SK-N-SH (cell line): ENCODE data around the gene PLLP. TPM values are rescaled to one million over a fixed set of nuclear protein-coding genes. Genes with fewer than 3 reads are reported as not detected.
A peak's percentile ranks its signal among the peaks of the same experiment; 100 is the strongest.

Source experiments
- CTCF ChIA-PET: fragments of 300-600, 350-600 bp; formaldehyde crosslinking; extraction: SDS; loops from one replicate; lab custom pipeline; 2021; lab: Yijun Ruan, JAX
- POLR2A ChIA-PET: fragments of 350-600 bp; sonication (Branson Sonifier 250); formaldehyde crosslinking; extraction: SDS; loops from one replicate; lab custom pipeline; 2020; ENCODE audit warnings: antibody characterized with exemption, inconsistent platforms; lab: Yijun Ruan, JAX
- DNase-seq: peaks from one replicate; pipeline ENCODE4 v3.0.0; 2012
- H2AFZ ChIP-seq: fragments of 200-600 bp; sonication (generic); 2 replicates; pipeline ENCODE4 v1.8.1; 2016; ENCODE audit warnings: antibody characterized with exemption, mild to moderate bottlenecking, low read depth
- H3F3A ChIP-seq: fragments of 200-600 bp; sonication (generic); replicated peaks from 2 replicates; pipeline ENCODE3; 2016; ENCODE audit warnings: antibody characterized with exemption, mild to moderate bottlenecking; ENCODE audit not compliant: insufficient read depth
- H3K27ac ChIP-seq, 2 experiments: fragments of 200-500 bp in 1 of 2; fragments of 200-600 bp in 1 of 2; sonication (Bioruptor generic) in 1 of 2; sonication (generic), shearing (Covaris generic) in 1 of 2; 2 replicates each; pipeline versions ENCODE4 v1.5.1 to v1.6.1; 2014 to 2016; ENCODE audit warnings: low read depth in 2 of 2, inconsistent platforms in 1 of 2, low read length in 1 of 2, mild to moderate bottlenecking in 1 of 2, mixed read lengths in 1 of 2
- H3K27me3 ChIP-seq: fragments of 200-600 bp; sonication (generic), shearing (Covaris generic); 2 replicates; pipeline ENCODE4 v1.6.1; 2016; ENCODE audit warnings: mixed run types; ENCODE audit not compliant: insufficient read depth
- H3K36me3 ChIP-seq, 2 experiments: fragments of 200-500 bp in 1 of 2; fragments of 200-600 bp in 1 of 2; sonication (Bioruptor generic) in 1 of 2; sonication (generic) in 1 of 2; replicated peaks in 1 of 2; 2 replicates each; pipeline versions ENCODE3 to v1.5.1; 2014 to 2016; ENCODE audit warnings: low read length in 1 of 2, mild to moderate bottlenecking in 1 of 2; ENCODE audit not compliant: insufficient read depth in 2 of 2, control insufficient read depth in 1 of 2
- H3K4me1 ChIP-seq, 2 experiments: fragments of 200-500 bp in 1 of 2; fragments of 200-600 bp in 1 of 2; sonication (Bioruptor generic) in 1 of 2; sonication (generic), shearing (Covaris generic) in 1 of 2; 2 replicates each; pipeline versions ENCODE4 v1.5.1 to v1.6.1; 2014 to 2016; ENCODE audit warnings: low read depth in 1 of 2, low read length in 1 of 2, mixed run types in 1 of 2; ENCODE audit not compliant: insufficient read depth in 2 of 2, control insufficient read depth in 1 of 2
- H3K4me2 ChIP-seq: fragments of 200-600 bp; sonication (generic), shearing (Covaris generic); 2 replicates; pipeline ENCODE4 v1.6.1; 2017; ENCODE audit warnings: mixed run types
- H3K4me3 ChIP-seq, 2 experiments: fragments of 200-500 bp in 1 of 2; fragments of 200-600 bp in 1 of 2; sonication (Bioruptor generic) in 1 of 2; sonication (generic), shearing (Covaris generic) in 1 of 2; 2 replicates each; pipeline versions ENCODE4 v1.5.1 to v1.8.1; 2014 to 2016; ENCODE audit warnings: low read depth in 2 of 2, inconsistent platforms in 1 of 2, low read length in 1 of 2, mild to moderate bottlenecking in 1 of 2, mixed read lengths in 1 of 2, moderate library complexity in 1 of 2
- H3K79me2 ChIP-seq: fragments of 200-600 bp; sonication (generic); 2 replicates; pipeline ENCODE4 v1.8.1; 2017; ENCODE audit warnings: mild to moderate bottlenecking; ENCODE audit not compliant: insufficient read depth
- H3K9ac ChIP-seq: fragments of 200-600 bp; sonication (generic); 2 replicates; pipeline ENCODE4 v1.6.1; 2017; ENCODE audit warnings: mixed run types
- H3K9me2 ChIP-seq: fragments of 200-600 bp; sonication (generic); 2 replicates; pipeline ENCODE4 v1.6.1; 2017; ENCODE audit warnings: mixed run types
- H3K9me3 ChIP-seq: fragments of 200-600 bp; sonication (generic); 2 replicates; pipeline ENCODE4 v1.6.1; 2017; ENCODE audit warnings: mixed run types, mild to moderate bottlenecking, moderate library complexity
- H4K20me1 ChIP-seq: fragments of 200-600 bp; sonication (generic); 2 replicates; pipeline ENCODE4 v1.6.1; 2017; ENCODE audit warnings: mild to moderate bottlenecking, mixed run types; ENCODE audit not compliant: insufficient read depth
- CHD2 ChIP-seq: fragments of 150-350 bp; IDR thresholded peaks from 2 replicates; pipeline ENCODE4 v1.6.1; 2018; ENCODE audit warnings: low read length; ENCODE audit not compliant: partially characterized antibody
- EZH2phosphoT487 ChIP-seq: fragments of 200-600 bp; sonication (generic); IDR thresholded peaks from 2 replicates; pipeline ENCODE4 v1.6.1; 2017; ENCODE audit warnings: low read depth, mixed run types, mild to moderate bottlenecking, antibody characterized with exemption, moderate library complexity, borderline replicate concordance
- FOSL2 ChIP-seq: IDR thresholded peaks from 2 replicates; pipeline ENCODE4 v1.4.0; 2012; ENCODE audit warnings: low read depth, mild to moderate bottlenecking, moderate library complexity, borderline replicate concordance
- FOXM1 ChIP-seq: IDR thresholded peaks from 2 replicates; pipeline ENCODE4 v1.4.0; 2012; ENCODE audit warnings: low read depth, mild to moderate bottlenecking
- GATA2 ChIP-seq: sonication (generic); formaldehyde crosslinking; IDR thresholded peaks from 2 replicates; pipeline ENCODE4 v1.5.0; 2020; ENCODE audit warnings: mild to moderate bottlenecking, missing genetic modification reagents
- MXI1 ChIP-seq: IDR thresholded peaks from 2 replicates; pipeline ENCODE4 v1.6.1; 2012; ENCODE audit warnings: mild to moderate bottlenecking, low read depth, low read length, improper control_type of control experiment
- NRF1 ChIP-seq: IDR thresholded peaks from 2 replicates; pipeline ENCODE4 v1.6.1; 2012; ENCODE audit warnings: low read depth, mild to moderate bottlenecking, low read length
- RAD21 ChIP-seq: IDR thresholded peaks from 2 replicates; pipeline ENCODE4 v1.6.1; 2012; ENCODE audit warnings: mild to moderate bottlenecking, low read length
- RCOR1 ChIP-seq: fragments of 150-350 bp; IDR thresholded peaks from 2 replicates; pipeline ENCODE4 v1.6.1; 2017; ENCODE audit warnings: antibody characterized with exemption, low read length
- RFX5 ChIP-seq: IDR thresholded peaks from 2 replicates; pipeline ENCODE4 v1.6.1; 2012; ENCODE audit warnings: mild to moderate bottlenecking, improper control_type of control experiment, low read length
- SIN3A ChIP-seq: IDR thresholded peaks from 2 replicates; pipeline ENCODE4 v1.6.1; 2012; ENCODE audit warnings: low read depth, mild to moderate bottlenecking, low read length, moderate library complexity, borderline replicate concordance
- SMC3 ChIP-seq: IDR thresholded peaks from 2 replicates; pipeline ENCODE4 v1.6.1; 2012; ENCODE audit warnings: low read depth, low read length, improper control_type of control experiment
- TEAD4 ChIP-seq: IDR thresholded peaks from 2 replicates; pipeline ENCODE4 v1.4.0; 2012; ENCODE audit warnings: mild to moderate bottlenecking, borderline replicate concordance; ENCODE audit not compliant: insufficient read depth
- WGBS: methylation state at CpG from one replicate; pipeline ENCODE4 v1.1.6; 2017; ENCODE audit warnings: low lambda C conversion rate; 5-methylcytosine and 5-hydroxymethylcytosine counted together
- polyA plus RNA-seq, 3 experiments: library from polyadenylated mRNA; depleted of rRNA; stranded (reverse); fragments of >200 nt; gene quantifications; 2 replicates each; pipeline ENCODE4 v1.2.3, GENCODE V29; 2012
- TF ChIP-seq, protein P1 (sequence below): IDR thresholded peaks from 2 replicates; pipeline ENCODE4 v1.6.1; 2012; ENCODE audit warnings: mild to moderate bottlenecking, low read depth, low read length, moderate library complexity
- TF ChIP-seq, protein P2 (sequence below): fragments of 200-600 bp; sonication (generic); IDR thresholded peaks from 2 replicates; pipeline ENCODE4 v1.6.1; 2017; ENCODE audit warnings: antibody characterized with exemption, mild to moderate bottlenecking, moderate library complexity
- TF ChIP-seq, protein P3 (sequence below): IDR thresholded peaks from 2 replicates; pipeline ENCODE4 v1.4.0; 2012; ENCODE audit warnings: low read depth, borderline replicate concordance
- TF ChIP-seq, protein P4 (sequence below): fragments of 150-350 bp; IDR thresholded peaks from 2 replicates; pipeline ENCODE4 v1.6.1; 2016; ENCODE audit warnings: mild to moderate bottlenecking, low read depth, low read length

Gene PLLP
- polyA plus RNA-seq, 1 of the 3 experiments (the other 2 are of a cell fraction) = 1.3 TPM

DNA sequence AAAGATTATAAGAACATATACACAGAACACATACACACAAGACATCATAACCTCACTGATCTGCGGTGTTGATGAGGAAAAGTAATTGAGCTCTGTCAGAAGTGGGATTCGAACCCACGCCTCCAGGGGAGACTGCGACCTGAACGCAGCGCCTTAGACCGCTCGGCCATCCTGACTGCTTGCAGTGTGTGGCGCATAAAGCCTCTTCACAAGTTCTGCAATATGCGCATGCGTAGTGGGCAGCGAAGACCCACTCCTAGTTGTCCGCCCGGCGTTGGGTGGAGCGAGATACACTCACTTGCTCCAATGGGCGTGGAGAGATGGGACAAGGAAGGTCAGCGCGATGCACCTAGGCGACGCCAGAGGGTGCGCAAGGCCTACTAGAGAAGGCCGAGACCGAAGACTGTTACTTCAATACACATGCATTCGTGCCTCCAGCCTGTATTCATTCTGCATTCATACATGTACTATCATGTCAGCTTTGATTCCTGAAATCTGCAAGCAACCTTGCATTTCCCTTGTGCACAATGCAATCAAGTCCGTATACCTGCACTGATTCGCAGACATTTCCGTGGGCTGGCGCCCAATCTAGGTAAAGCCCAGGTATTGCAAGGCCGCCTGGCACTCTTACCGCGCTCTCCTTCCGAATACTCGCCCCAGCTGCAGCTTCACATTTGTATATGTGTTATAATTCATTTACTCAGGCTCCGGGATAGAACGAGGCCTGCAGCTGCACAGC, 16.1 kb upstream of the PLLP start:
- POLR2A ChIA-PET = interaction anchor here (0.9 to 1.6 kb wide), 2 partner anchors 55 to 116 kb away, joined by 3 to 12 read pairs; partner anchors contain the start of gene ARL2BP
- Histone ChIP-seq H3K4me3 (peak overlapping the region; percentile 56 to 62), H3K9me2 (no peaks in the 10 kb centered on the region), H3K9me3 (no peaks in the 10 kb centered on the region), H3K27me3 (no peaks in the 10 kb centered on the region), H3K79me2 (no peaks in the 10 kb centered on the region), H3K27ac (peak overlapping the region; percentile 76 to 87), H3K4me1 (peaks cover 0 to 7% of the 10 kb centered on the region in 2 experiments; a peak in 1 of 4 replicates), H3K4me2 (peak overlapping the region; percentile 70), H3K9ac (peak overlapping the region; percentile 64; the same call in 1 of the 2 replicates), H2AFZ (no peak overlapping the region), H4K20me1 (no peaks in the 10 kb centered on the region), H3F3A (peaks cover 17% of the 10 kb centered on the region), H3K36me3 (no peaks in the 10 kb centered on the region)
- TF ChIP-seq RCOR1 (0 out of 2 replicates have a peak, but pooled peaks have one; percentile 36), EZH2phosphoT487 (no peak), GATA2 (CRISPR knock-in tag) (no peak), TEAD4 (0 out of 2 replicates have a peak, but pooled peaks have one; percentile 66), SIN3A (peak; percentile 22; the same call in 1 of the 2 replicates), RAD21 (peak; percentile 100), CHD2 (peak; percentile 16), FOXM1 (no peak), NRF1 (peak; percentile 85), FOSL2 (peak; percentile 72; the same call in 1 of the 2 replicates), RFX5 (peak; percentile 25; the same call in 1 of the 2 replicates), MXI1 (no peak; the same call in 1 of the 2 replicates), SMC3 (peak; percentile 100)
- TF ChIP-seq, protein P1, sequence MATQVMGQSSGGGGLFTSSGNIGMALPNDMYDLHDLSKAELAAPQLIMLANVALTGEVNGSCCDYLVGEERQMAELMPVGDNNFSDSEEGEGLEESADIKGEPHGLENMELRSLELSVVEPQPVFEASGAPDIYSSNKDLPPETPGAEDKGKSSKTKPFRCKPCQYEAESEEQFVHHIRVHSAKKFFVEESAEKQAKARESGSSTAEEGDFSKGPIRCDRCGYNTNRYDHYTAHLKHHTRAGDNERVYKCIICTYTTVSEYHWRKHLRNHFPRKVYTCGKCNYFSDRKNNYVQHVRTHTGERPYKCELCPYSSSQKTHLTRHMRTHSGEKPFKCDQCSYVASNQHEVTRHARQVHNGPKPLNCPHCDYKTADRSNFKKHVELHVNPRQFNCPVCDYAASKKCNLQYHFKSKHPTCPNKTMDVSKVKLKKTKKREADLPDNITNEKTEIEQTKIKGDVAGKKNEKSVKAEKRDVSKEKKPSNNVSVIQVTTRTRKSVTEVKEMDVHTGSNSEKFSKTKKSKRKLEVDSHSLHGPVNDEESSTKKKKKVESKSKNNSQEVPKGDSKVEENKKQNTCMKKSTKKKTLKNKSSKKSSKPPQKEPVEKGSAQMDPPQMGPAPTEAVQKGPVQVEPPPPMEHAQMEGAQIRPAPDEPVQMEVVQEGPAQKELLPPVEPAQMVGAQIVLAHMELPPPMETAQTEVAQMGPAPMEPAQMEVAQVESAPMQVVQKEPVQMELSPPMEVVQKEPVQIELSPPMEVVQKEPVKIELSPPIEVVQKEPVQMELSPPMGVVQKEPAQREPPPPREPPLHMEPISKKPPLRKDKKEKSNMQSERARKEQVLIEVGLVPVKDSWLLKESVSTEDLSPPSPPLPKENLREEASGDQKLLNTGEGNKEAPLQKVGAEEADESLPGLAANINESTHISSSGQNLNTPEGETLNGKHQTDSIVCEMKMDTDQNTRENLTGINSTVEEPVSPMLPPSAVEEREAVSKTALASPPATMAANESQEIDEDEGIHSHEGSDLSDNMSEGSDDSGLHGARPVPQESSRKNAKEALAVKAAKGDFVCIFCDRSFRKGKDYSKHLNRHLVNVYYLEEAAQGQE = peak; percentile 38; the same call in 1 of the 2 replicates
- TF ChIP-seq, protein P2, sequence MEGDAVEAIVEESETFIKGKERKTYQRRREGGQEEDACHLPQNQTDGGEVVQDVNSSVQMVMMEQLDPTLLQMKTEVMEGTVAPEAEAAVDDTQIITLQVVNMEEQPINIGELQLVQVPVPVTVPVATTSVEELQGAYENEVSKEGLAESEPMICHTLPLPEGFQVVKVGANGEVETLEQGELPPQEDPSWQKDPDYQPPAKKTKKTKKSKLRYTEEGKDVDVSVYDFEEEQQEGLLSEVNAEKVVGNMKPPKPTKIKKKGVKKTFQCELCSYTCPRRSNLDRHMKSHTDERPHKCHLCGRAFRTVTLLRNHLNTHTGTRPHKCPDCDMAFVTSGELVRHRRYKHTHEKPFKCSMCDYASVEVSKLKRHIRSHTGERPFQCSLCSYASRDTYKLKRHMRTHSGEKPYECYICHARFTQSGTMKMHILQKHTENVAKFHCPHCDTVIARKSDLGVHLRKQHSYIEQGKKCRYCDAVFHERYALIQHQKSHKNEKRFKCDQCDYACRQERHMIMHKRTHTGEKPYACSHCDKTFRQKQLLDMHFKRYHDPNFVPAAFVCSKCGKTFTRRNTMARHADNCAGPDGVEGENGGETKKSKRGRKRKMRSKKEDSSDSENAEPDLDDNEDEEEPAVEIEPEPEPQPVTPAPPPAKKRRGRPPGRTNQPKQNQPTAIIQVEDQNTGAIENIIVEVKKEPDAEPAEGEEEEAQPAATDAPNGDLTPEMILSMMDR = peak; percentile 97
- TF ChIP-seq, protein P3, sequence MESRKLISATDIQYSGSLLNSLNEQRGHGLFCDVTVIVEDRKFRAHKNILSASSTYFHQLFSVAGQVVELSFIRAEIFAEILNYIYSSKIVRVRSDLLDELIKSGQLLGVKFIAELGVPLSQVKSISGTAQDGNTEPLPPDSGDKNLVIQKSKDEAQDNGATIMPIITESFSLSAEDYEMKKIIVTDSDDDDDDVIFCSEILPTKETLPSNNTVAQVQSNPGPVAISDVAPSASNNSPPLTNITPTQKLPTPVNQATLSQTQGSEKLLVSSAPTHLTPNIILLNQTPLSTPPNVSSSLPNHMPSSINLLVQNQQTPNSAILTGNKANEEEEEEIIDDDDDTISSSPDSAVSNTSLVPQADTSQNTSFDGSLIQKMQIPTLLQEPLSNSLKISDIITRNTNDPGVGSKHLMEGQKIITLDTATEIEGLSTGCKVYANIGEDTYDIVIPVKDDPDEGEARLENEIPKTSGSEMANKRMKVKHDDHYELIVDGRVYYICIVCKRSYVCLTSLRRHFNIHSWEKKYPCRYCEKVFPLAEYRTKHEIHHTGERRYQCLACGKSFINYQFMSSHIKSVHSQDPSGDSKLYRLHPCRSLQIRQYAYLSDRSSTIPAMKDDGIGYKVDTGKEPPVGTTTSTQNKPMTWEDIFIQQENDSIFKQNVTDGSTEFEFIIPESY = no peak
- TF ChIP-seq, protein P4, sequence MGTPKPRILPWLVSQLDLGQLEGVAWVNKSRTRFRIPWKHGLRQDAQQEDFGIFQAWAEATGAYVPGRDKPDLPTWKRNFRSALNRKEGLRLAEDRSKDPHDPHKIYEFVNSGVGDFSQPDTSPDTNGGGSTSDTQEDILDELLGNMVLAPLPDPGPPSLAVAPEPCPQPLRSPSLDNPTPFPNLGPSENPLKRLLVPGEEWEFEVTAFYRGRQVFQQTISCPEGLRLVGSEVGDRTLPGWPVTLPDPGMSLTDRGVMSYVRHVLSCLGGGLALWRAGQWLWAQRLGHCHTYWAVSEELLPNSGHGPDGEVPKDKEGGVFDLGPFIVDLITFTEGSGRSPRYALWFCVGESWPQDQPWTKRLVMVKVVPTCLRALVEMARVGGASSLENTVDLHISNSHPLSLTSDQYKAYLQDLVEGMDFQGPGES = no peak
- peak; percentile 93 for DNase-seq
- CTCF ChIA-PET = interaction anchor here (0.6 to 26.6 kb wide), 59 partner anchors 9 to 233 kb away, joined by 3 to 544 read pairs (median 5); partner anchors contain the start of genes CCL17, CIAPIN1, COQ9 and CPNE2
- WGBS = 25% methylated on average over 35 of the region's 36 CpGs
